Measurements from ENCODE around the gene WDR37. TPM values are rescaled to one million over a fixed set of nuclear protein-coding genes. Genes with fewer than 3 reads are reported as not detected.
A peak's percentile ranks its signal among the peaks of the same experiment; 100 is the strongest.

WDR37 gene
- total and polyA plus RNA-seq, 2 experiments from 2014 or later, result 13.7 to 16.5 TPM

- 53 to 55% methylated on average over 30 to 32 of the region's 32 CpGs for WGBS, 2 experiments (ENCODE audit: low coverage in 1 of 2, low lambda C conversion rate in 2 of 2, missing lambda C conversion rate in 2 of 2)
- H3K27me3 ChIP-seq (replicated peaks; ENCODE audit: insufficient read depth), result peaks cover 9% of the 10 kb centered on the region
Measured at GRCh38 chr10:1152386-1153250, 96.4 kb downstream of the WDR37 start.

GRCh38 chr10:1153251-1153763 is 97.1 kb downstream of the WDR37 start:
- no peaks in the 10 kb centered on the region for H3K79me2 ChIP-seq (ENCODE audit: insufficient read depth)
- peaks cover 9% of the 10 kb centered on the region for H3K27me3 ChIP-seq (replicated peaks; ENCODE audit: insufficient read depth)
- H3K36me3 ChIP-seq (ENCODE audit: low read depth), result no peaks in the 10 kb centered on the region
- no peak overlapping the region for H3K4me2 ChIP-seq (ENCODE audit: unreplicated experiment)
- 30 to 34% methylated on average over 6 of the region's 6 CpGs for WGBS, 2 experiments (ENCODE audit: low coverage in 1 of 2, low lambda C conversion rate in 2 of 2, missing lambda C conversion rate in 2 of 2)
- no peaks in the 10 kb centered on the region for H3F3A ChIP-seq (ENCODE audit: insufficient read depth)
- no peak overlapping the region for H3K9ac ChIP-seq
- no peak overlapping the region for H2AFZ ChIP-seq
- H3K27ac ChIP-seq, result no peak overlapping the region
- in situ Hi-C loops (cut with MboI), result no loop called here
- H3K9me3 ChIP-seq (ENCODE audit: low read depth), result no peaks in the 10 kb centered on the region
- no peaks in the 10 kb centered on the region for H3K9me2 ChIP-seq (ENCODE audit: insufficient read depth)
- no peak for DNase-seq
- no peaks in the 10 kb centered on the region for H3K4me1 ChIP-seq (ENCODE audit: insufficient read depth)
- no peaks in the 10 kb centered on the region for H4K20me1 ChIP-seq (ENCODE audit: insufficient read depth)
- TF ChIP-seq EZH2phosphoT487 (IDR thresholded peaks at IDR 0.05; ENCODE audit: insufficient read depth, low read depth) (no peak), EZH2 (IDR thresholded peaks at IDR 0.05; ENCODE audit: insufficient read depth, poor library complexity, severe bottlenecking) (no peak)
- no peak overlapping the region for H3K4me3 ChIP-seq

More at GRCh38 chr10:1152386-1153250, 96.4 kb downstream of the WDR37 start:
- Histone ChIP-seq H3K9ac (no peak overlapping the region), H3K9me2 (ENCODE audit: insufficient read depth) (no peaks in the 10 kb centered on the region), H3K36me3 (ENCODE audit: low read depth) (no peaks in the 10 kb centered on the region), H3K79me2 (ENCODE audit: insufficient read depth) (no peaks in the 10 kb centered on the region), H3K4me3 (no peak overlapping the region), H3K27ac (no peak overlapping the region), H3K4me2 (ENCODE audit: unreplicated experiment) (no peak overlapping the region), H3K9me3 (ENCODE audit: low read depth) (no peaks in the 10 kb centered on the region), H3K4me1 (ENCODE audit: insufficient read depth) (no peaks in the 10 kb centered on the region), H4K20me1 (ENCODE audit: insufficient read depth) (no peaks in the 10 kb centered on the region), H2AFZ (no peak overlapping the region), H3F3A (ENCODE audit: insufficient read depth) (no peaks in the 10 kb centered on the region)
- TF ChIP-seq EZH2phosphoT487 (IDR thresholded peaks at IDR 0.05; ENCODE audit: insufficient read depth, low read depth), result no peak
- no peak for TF ChIP-seq EZH2 (IDR thresholded peaks at IDR 0.05; ENCODE audit: insufficient read depth, poor library complexity, severe bottlenecking)
- DNase-seq, result peak; percentile 11
- in situ Hi-C loops (cut with MboI), result no loop called here

- Histone ChIP-seq H3K36me3 (ENCODE audit: low read depth) (no peaks in the 10 kb centered on the region), H3K27ac (no peak overlapping the region), H3K9me2 (ENCODE audit: insufficient read depth) (no peaks in the 10 kb centered on the region), H3K79me2 (ENCODE audit: insufficient read depth) (no peaks in the 10 kb centered on the region), H3K4me2 (ENCODE audit: unreplicated experiment) (no peak overlapping the region), H3K9me3 (ENCODE audit: low read depth) (no peaks in the 10 kb centered on the region), H3K9ac (no peak overlapping the region), H2AFZ (no peak overlapping the region), H3K4me1 (ENCODE audit: insufficient read depth) (no peaks in the 10 kb centered on the region), H3K27me3 (replicated peaks; ENCODE audit: insufficient read depth) (peaks cover 9% of the 10 kb centered on the region), H3K4me3 (no peak overlapping the region), H4K20me1 (ENCODE audit: insufficient read depth) (no peaks in the 10 kb centered on the region), H3F3A (ENCODE audit: insufficient read depth) (no peaks in the 10 kb centered on the region)
- DNase-seq, result no peak
- in situ Hi-C loops (cut with MboI), result no loop called here
- TF ChIP-seq EZH2phosphoT487 (IDR thresholded peaks at IDR 0.05; ENCODE audit: insufficient read depth, low read depth), result no peak
- TF ChIP-seq EZH2 (IDR thresholded peaks at IDR 0.05; ENCODE audit: insufficient read depth, poor library complexity, severe bottlenecking), result no peak
- 30 to 32% methylated on average over 19 to 20 of the region's 20 CpGs for WGBS, 2 experiments (ENCODE audit: low coverage in 1 of 2, low lambda C conversion rate in 2 of 2, missing lambda C conversion rate in 2 of 2)
Measured at GRCh38 chr10:1153805-1154351, 97.7 kb downstream of the WDR37 start.

- TF ChIP-seq EZH2 (IDR thresholded peaks at IDR 0.05; ENCODE audit: insufficient read depth, poor library complexity, severe bottlenecking), result no peak
- WGBS, 2 experiments (ENCODE audit: low coverage in 1 of 2, low lambda C conversion rate in 2 of 2, missing lambda C conversion rate in 2 of 2), result 24 to 33% methylated on average over 9 of the region's 9 CpGs
- no peak for DNase-seq
- H3K27me3 ChIP-seq (replicated peaks; ENCODE audit: insufficient read depth), result peaks cover 9% of the 10 kb centered on the region
- H3K27ac ChIP-seq, result no peak overlapping the region
- no peaks in the 10 kb centered on the region for H3K9me2 ChIP-seq (ENCODE audit: insufficient read depth)
- no peaks in the 10 kb centered on the region for H3K9me3 ChIP-seq (ENCODE audit: low read depth)
- H3K9ac ChIP-seq, result no peak overlapping the region
- no peaks in the 10 kb centered on the region for H3K36me3 ChIP-seq (ENCODE audit: low read depth)
- no peak overlapping the region for H2AFZ ChIP-seq
- H4K20me1 ChIP-seq (ENCODE audit: insufficient read depth), result no peaks in the 10 kb centered on the region
- in situ Hi-C loops (cut with MboI), result no loop called here
- H3F3A ChIP-seq (ENCODE audit: insufficient read depth), result no peaks in the 10 kb centered on the region
- no peak overlapping the region for H3K4me2 ChIP-seq (ENCODE audit: unreplicated experiment)
- H3K4me3 ChIP-seq, result no peak overlapping the region
- no peaks in the 10 kb centered on the region for H3K79me2 ChIP-seq (ENCODE audit: insufficient read depth)
- H3K4me1 ChIP-seq (ENCODE audit: insufficient read depth), result no peaks in the 10 kb centered on the region
Measured at GRCh38 chr10:1154531-1155295, 98.5 kb downstream of the WDR37 start.

Measured in GM23248 (cell line).